ENCODE data around the gene MAPK6. TPM values are rescaled to one million over a fixed set of nuclear protein-coding genes. Genes with fewer than 3 reads are reported as not detected.

MAPK6 gene
- total and polyA plus RNA-seq, 7 experiments from 2014 or later: 5.1 to 44.1 (median 23.1) TPM

GRCh38 chr15:52114261-52115055 lies 95.4 kb downstream of the MAPK6 start:
- Mint-ChIP-seq H3K27ac (no peak overlapping the region), H3K27me3 (peaks cover 4 to 46% (median 14%) of the 10 kb centered on the region in 5 donors), H3K4me3 (no peak overlapping the region), H3K9me3 (peaks cover 0 to 5% (median 0%) of the 10 kb centered on the region in 11 donors), H3K36me3 (peaks cover 0 to 5% (median 0%) of the 10 kb centered on the region in 5 donors), H3K4me1 (peaks cover 6 to 19% (median 12%) of the 10 kb centered on the region in 7 donors)
- Histone ChIP-seq H3K27me3 (ENCODE audit: control insufficient read depth in 2 of 2, insufficient read depth in 2 of 2, low read length in 2 of 2) (no peaks in the 10 kb centered on the region), H3K4me1 (ENCODE audit: control insufficient read depth in 2 of 2, insufficient read depth in 2 of 2, low read length in 2 of 2) (peaks cover 5% of the 10 kb centered on the region in 2 donors), H3K27ac (ENCODE audit: low read depth, low read length) (no peak overlapping the region), H3K4me3 (ENCODE audit: low read length) (no peak overlapping the region), H3K36me3 (ENCODE audit: control insufficient read depth in 2 of 3, insufficient read depth in 3 of 3, low read length in 3 of 3) (no peaks in the 10 kb centered on the region), H3K9me3 (ENCODE audit: control insufficient read depth in 2 of 3, low read length in 3 of 3) (no peaks in the 10 kb centered on the region)
- CTCF ChIA-PET: no interaction called here
- POLR2A ChIA-PET: interaction anchor here (0.6 kb wide), 1 partner anchor 610 kb away, joined by 3 read pairs; no protein-coding TSS in a partner anchor
- intact Hi-C loops (cut with micrococcal nuclease): no loop called here
- no peak for ATAC-seq
- no peak for DNase-seq

- intact Hi-C loops (cut with micrococcal nuclease): no loop called here
- Mint-ChIP-seq H3K4me3 (peak overlapping the region in 1 of 10 donors; percentile 2), H3K4me1 (peaks cover 6 to 19% (median 12%) of the 10 kb centered on the region in 7 donors), H3K27ac (peak overlapping the region in 6 of 9 donors; percentile 9 to 59 (median 38)), H3K27me3 (peaks cover 0 to 35% (median 6%) of the 10 kb centered on the region in 5 donors), H3K9me3 (no peaks in the 10 kb centered on the region), H3K36me3 (no peaks in the 10 kb centered on the region)
- no peak for DNase-seq
- Histone ChIP-seq H3K27ac (ENCODE audit: low read depth, low read length) (no peak overlapping the region), H3K4me1 (ENCODE audit: control insufficient read depth in 2 of 2, insufficient read depth in 2 of 2, low read length in 2 of 2) (peaks cover 5% of the 10 kb centered on the region in 2 donors), H3K9me3 (ENCODE audit: control insufficient read depth in 2 of 3, low read length in 3 of 3) (no peaks in the 10 kb centered on the region), H3K36me3 (ENCODE audit: control insufficient read depth in 2 of 3, insufficient read depth in 3 of 3, low read length in 3 of 3) (peaks cover 0 to 1% (median 0%) of the 10 kb centered on the region in 3 experiments), H3K27me3 (ENCODE audit: control insufficient read depth in 2 of 2, insufficient read depth in 2 of 2, low read length in 2 of 2) (no peaks in the 10 kb centered on the region), H3K4me3 (ENCODE audit: low read length) (no peak overlapping the region)
- ChIA-PET POLR2A (no interaction called here), CTCF (no interaction called here)
- ATAC-seq: no peak
Measured at GRCh38 chr15:52115598-52116427, 96.8 kb downstream of the MAPK6 start.

Other genes with a start within 250 kb of the MAPK6 start
- 10 to 100 TPM; 46.5 to 75.9 (median 50.4) TPM for gene TMOD3, start 189.6 kb upstream of the MAPK6 start, total RNA-seq
- 10 to 100 TPM; 25.5 to 25.6 TPM for gene TMOD3, start 189.6 kb upstream of the MAPK6 start, polyA plus RNA-seq
- 10 to 100 TPM in 3 of 5 experiments, 1 to 10 TPM in 2; 9.2 to 30.1 (median 19.3) TPM for gene LEO1, start 47.4 kb upstream of the MAPK6 start, total RNA-seq
- 10 to 100 TPM; 16.5 to 33.2 TPM for gene LEO1, start 47.4 kb upstream of the MAPK6 start, polyA plus RNA-seq
- under 1 TPM in 1 of 5 experiments, not detected in 4; 0.59 TPM for gene BCL2L10, start 93.6 kb downstream of the MAPK6 start, total RNA-seq
- not detected for gene BCL2L10, start 93.6 kb downstream of the MAPK6 start, polyA plus RNA-seq
- 10 to 100 TPM; 35.9 to 80.0 (median 50.7) TPM for gene GNB5, start 172.2 kb downstream of the MAPK6 start, total RNA-seq
- 10 to 100 TPM; 35.1 to 49.0 TPM for gene GNB5, start 172.2 kb downstream of the MAPK6 start, polyA plus RNA-seq

All from naive thymus-derived CD4-positive, alpha-beta T cell (primary cell).